ENCODE data around the gene MIEN1.

- TF ChIP-seq CTCF (IDR thresholded peaks at IDR 0.05), result no peak
- TF ChIP-seq JUNB (IDR thresholded peaks at IDR 0.05), result no peak
- TF ChIP-seq RCOR1 (IDR thresholded peaks at IDR 0.05; ENCODE audit: low read depth, low read length), result no peak
These were observed 42.1 kb upstream of the MIEN1 start for GRCh38 chr17:39772415-39772814.

Measured in A549 (cell line).